ENCODE measurements around the gene MPZL1. TPM values are rescaled to one million over a fixed set of nuclear protein-coding genes. Genes with fewer than 3 reads are reported as not detected.
A peak's percentile ranks its signal among the peaks of the same experiment; 100 is the strongest.

The MPZL1 gene
- total and polyA plus RNA-seq, 3 experiments from 2014 or later, result 8.2 to 17.9 (median 15.6) TPM

DNA sequence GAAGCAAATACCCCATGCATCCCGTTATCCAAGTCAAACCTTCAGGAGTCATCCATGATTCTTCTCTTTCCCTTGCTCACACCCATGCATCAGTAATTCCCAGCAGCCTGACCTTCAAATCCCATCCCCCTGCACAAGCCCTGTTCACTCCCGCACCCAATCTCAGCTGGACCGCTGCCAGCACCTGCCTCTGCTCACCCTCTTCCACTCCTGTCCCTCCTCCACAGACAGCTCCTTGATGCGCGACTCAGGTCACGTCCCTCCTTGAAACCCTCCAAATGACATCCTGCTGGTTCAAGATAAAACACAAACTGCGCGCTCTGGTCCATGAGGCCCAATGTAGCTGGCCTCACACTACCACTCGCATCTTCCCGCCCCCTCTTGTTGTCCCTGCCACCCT lies 43.4 kb upstream of the MPZL1 start:
- peaks cover 42% of the 10 kb centered on the region for H3K36me3 ChIP-seq (ENCODE audit: insufficient read depth, low read length)
- H3K27me3 Mint-ChIP-seq, result no peaks in the 10 kb centered on the region
- no peaks in the 10 kb centered on the region for H3K9me3 ChIP-seq (ENCODE audit: low read length)
- no peak overlapping the region for H3K4me3 ChIP-seq (ENCODE audit: low read length)
- H3K4me1 Mint-ChIP-seq, result peaks cover 21 to 44% (median 22%) of the 10 kb centered on the region in 3 donors
- no peaks in the 10 kb centered on the region for H3K9me3 Mint-ChIP-seq
- H3K27me3 ChIP-seq (ENCODE audit: insufficient read depth, low read length, poor library complexity, severe bottlenecking), result no peaks in the 10 kb centered on the region
- H3K27ac ChIP-seq (ENCODE audit: low read depth, low read length), result no peak overlapping the region
- peaks cover 0 to 40% (median 9%) of the 10 kb centered on the region in 3 donors for H3K36me3 Mint-ChIP-seq
- H3K4me1 ChIP-seq (ENCODE audit: insufficient read depth, low read length), result peaks cover 46% of the 10 kb centered on the region
- no peak for DNase-seq
- no peak overlapping the region for H3K4me3 Mint-ChIP-seq
- CTCF ChIA-PET, result interaction anchor here (2.1 kb wide), 1 partner anchor 9 kb away, joined by 10 read pairs; no protein-coding TSS in a partner anchor
- no peak overlapping the region for H3K27ac Mint-ChIP-seq
- POLR2A ChIA-PET, result no interaction called here

DNA sequence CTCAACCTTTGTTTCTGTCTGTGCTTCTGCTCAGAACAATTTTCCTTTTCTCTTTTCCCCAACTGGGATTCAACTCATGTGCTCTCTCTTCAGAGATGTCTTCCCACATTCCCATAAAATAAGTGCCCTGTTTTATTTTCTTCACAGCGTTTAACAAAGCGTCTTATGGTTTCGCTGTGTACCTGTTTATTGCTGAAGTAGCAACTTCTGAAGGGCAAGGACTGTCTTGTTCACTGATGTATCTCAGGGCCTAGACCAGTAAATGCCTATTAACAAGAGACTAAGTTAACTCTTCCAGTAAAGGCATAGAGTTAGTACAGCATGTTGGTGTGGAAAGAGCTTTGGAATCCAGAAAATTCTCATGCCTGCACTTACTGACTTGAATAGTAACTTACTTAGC lies 42.9 kb upstream of the MPZL1 start:
- Mint-ChIP-seq H3K27ac (no peak overlapping the region), H3K9me3 (no peaks in the 10 kb centered on the region), H3K36me3 (peaks cover 0 to 40% (median 9%) of the 10 kb centered on the region in 3 donors), H3K27me3 (no peaks in the 10 kb centered on the region), H3K4me1 (peaks cover 17 to 40% (median 18%) of the 10 kb centered on the region in 3 donors), H3K4me3 (no peak overlapping the region)
- no peak overlapping the region for H3K4me3 ChIP-seq (ENCODE audit: low read length)
- ChIA-PET CTCF (interaction anchor here (2.1 kb wide), 1 partner anchor 9 kb away, joined by 10 read pairs; no protein-coding TSS in a partner anchor), POLR2A (no interaction called here)
- H3K9me3 ChIP-seq (ENCODE audit: low read length), result no peaks in the 10 kb centered on the region
- no peak overlapping the region for H3K27ac ChIP-seq (ENCODE audit: low read depth, low read length)
- H3K36me3 ChIP-seq (ENCODE audit: insufficient read depth, low read length), result peaks cover 43% of the 10 kb centered on the region
- peaks cover 43% of the 10 kb centered on the region for H3K4me1 ChIP-seq (ENCODE audit: insufficient read depth, low read length)
- DNase-seq, result no peak
- no peaks in the 10 kb centered on the region for H3K27me3 ChIP-seq (ENCODE audit: insufficient read depth, low read length, poor library complexity, severe bottlenecking)

DNA sequence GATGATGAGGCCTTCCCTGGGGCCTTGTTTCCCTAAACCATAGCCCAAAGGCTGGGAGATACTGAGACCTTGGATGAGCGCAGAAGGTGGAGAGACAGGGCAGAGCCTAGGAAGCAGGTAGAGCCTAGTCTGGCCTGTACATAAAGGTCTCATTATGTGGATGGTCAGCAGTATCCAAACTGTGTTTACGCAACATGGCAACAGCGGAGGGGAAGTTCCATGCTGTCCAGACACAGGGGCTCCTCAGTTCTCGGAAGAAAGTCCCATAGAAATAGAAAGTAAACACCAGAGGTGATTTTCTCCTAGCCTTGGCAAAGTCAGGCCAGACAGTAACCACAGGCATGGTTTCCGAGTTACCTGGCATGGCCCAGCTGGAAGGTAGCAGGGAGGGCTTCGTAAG lies 42.1 kb upstream of the MPZL1 start:
- H3K36me3 Mint-ChIP-seq, result peaks cover 4 to 41% (median 9%) of the 10 kb centered on the region in 3 donors
- H3K27ac Mint-ChIP-seq, result no peak overlapping the region
- H3K9me3 Mint-ChIP-seq, result no peaks in the 10 kb centered on the region
- Histone ChIP-seq H3K4me3 (ENCODE audit: low read length) (no peak overlapping the region), H3K36me3 (ENCODE audit: insufficient read depth, low read length) (peaks cover 40% of the 10 kb centered on the region), H3K9me3 (ENCODE audit: low read length) (no peaks in the 10 kb centered on the region), H3K27ac (ENCODE audit: low read depth, low read length) (no peak overlapping the region), H3K27me3 (ENCODE audit: insufficient read depth, low read length, poor library complexity, severe bottlenecking) (no peaks in the 10 kb centered on the region), H3K4me1 (ENCODE audit: insufficient read depth, low read length) (peaks cover 41% of the 10 kb centered on the region)
- H3K27me3 Mint-ChIP-seq, result no peaks in the 10 kb centered on the region
- ChIA-PET POLR2A (interaction anchor here (0.7 kb wide), 1 partner anchor 105 kb away, joined by 3 read pairs; no protein-coding TSS in a partner anchor), CTCF (interaction anchor here (1.1 to 1.6 kb wide), 2 partner anchors 11 to 122 kb away, joined by 4 read pairs; no protein-coding TSS in a partner anchor)
- no peak overlapping the region for H3K4me3 Mint-ChIP-seq
- no peak for DNase-seq
- peaks cover 10 to 36% (median 14%) of the 10 kb centered on the region in 3 donors for H3K4me1 Mint-ChIP-seq

DNA sequence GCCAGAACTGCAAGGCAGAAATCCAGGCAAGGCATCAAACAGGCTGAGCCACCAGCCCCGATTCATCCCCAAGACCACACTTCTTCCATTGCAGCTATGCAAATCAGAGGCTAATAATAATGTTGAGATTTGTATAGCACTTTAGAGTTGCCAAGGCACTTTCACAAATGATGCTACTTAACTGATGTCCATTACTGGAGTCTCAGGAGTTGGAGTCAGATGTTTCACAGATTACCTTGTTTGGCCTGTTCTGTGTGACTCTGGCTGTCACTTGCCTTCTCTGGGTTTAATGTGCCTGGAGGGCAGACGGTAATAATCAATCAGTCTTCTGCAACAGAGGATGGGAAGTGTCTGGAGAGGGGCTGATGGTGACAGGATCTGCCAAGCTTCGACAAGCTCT lies 40.8 kb upstream of the MPZL1 start:
- peak overlapping the region in 3 of 8 donors; percentile 86 to 97 (median 91) for H3K27ac Mint-ChIP-seq
- H3K27me3 Mint-ChIP-seq, result no peaks in the 10 kb centered on the region
- H3K9me3 Mint-ChIP-seq, result no peaks in the 10 kb centered on the region
- H3K4me1 Mint-ChIP-seq, result peaks cover 20 to 27% (median 21%) of the 10 kb centered on the region in 3 donors
- Histone ChIP-seq H3K4me1 (ENCODE audit: insufficient read depth, low read length) (peaks cover 31% of the 10 kb centered on the region), H3K27ac (ENCODE audit: low read depth, low read length) (peak overlapping the region; percentile 1), H3K9me3 (ENCODE audit: low read length) (no peaks in the 10 kb centered on the region), H3K36me3 (ENCODE audit: insufficient read depth, low read length) (peaks cover 53% of the 10 kb centered on the region), H3K27me3 (ENCODE audit: insufficient read depth, low read length, poor library complexity, severe bottlenecking) (no peaks in the 10 kb centered on the region), H3K4me3 (ENCODE audit: low read length) (no peak overlapping the region)
- CTCF ChIA-PET, result interaction anchor here (1.0 to 2.9 kb wide), 4 partner anchors 12 to 124 kb away, joined by 4 to 13 read pairs (median 4); no protein-coding TSS in a partner anchor
- H3K4me3 Mint-ChIP-seq, result no peak overlapping the region
- DNase-seq, result no peak
- peaks cover 4 to 44% (median 13%) of the 10 kb centered on the region in 3 donors for H3K36me3 Mint-ChIP-seq
- POLR2A ChIA-PET, result no interaction called here

DNA sequence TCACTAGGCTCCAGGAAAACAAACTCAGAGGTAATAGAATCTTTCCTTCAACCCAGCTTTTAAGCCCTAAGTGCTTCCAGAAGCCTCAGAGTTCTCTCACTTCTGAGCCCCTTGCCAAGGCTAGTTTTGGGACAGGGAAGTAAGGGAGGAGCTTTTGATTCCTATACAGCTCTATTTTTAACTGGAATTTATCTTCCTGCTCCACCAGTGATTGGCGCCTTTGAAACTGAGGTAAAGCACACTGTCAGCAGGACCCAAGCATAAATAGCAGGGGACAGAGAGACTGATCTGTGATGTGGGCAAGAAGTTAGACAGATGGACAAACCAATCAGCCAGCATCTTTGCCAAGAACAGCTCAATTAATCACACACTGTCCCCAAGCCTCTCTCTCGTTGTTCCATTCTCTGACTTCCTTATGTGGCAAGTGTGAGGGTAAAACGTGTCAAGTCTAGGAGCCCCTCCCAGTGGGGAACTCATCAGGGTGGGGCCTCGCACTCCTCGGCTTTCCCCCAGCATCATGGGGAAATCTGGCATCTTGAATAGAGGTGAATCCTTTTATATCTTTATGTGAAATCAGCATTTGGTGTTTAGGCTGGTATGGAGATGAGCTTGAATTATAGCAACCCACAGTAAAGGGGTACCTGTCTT lies 40.2 kb upstream of the MPZL1 start:
- Histone ChIP-seq H3K4me1 (ENCODE audit: insufficient read depth, low read length) (peaks cover 25% of the 10 kb centered on the region), H3K4me3 (ENCODE audit: low read length) (no peak overlapping the region), H3K36me3 (ENCODE audit: insufficient read depth, low read length) (peaks cover 59% of the 10 kb centered on the region), H3K27ac (ENCODE audit: low read depth, low read length) (peak overlapping the region; percentile 1), H3K9me3 (ENCODE audit: low read length) (no peaks in the 10 kb centered on the region), H3K27me3 (ENCODE audit: insufficient read depth, low read length, poor library complexity, severe bottlenecking) (no peaks in the 10 kb centered on the region)
- Mint-ChIP-seq H3K4me1 (peaks cover 22 to 24% (median 23%) of the 10 kb centered on the region in 3 donors), H3K27me3 (no peaks in the 10 kb centered on the region), H3K27ac (peak overlapping the region in 3 of 8 donors; percentile 86 to 97 (median 91)), H3K4me3 (no peak overlapping the region), H3K9me3 (no peaks in the 10 kb centered on the region), H3K36me3 (peaks cover 4 to 44% (median 15%) of the 10 kb centered on the region in 3 donors)
- CTCF ChIA-PET, result interaction anchor here (1.0 to 2.9 kb wide), 3 partner anchors 50 to 124 kb away, joined by 4 to 13 read pairs (median 4); no protein-coding TSS in a partner anchor
- no peak for DNase-seq
- POLR2A ChIA-PET, result no interaction called here

DNA sequence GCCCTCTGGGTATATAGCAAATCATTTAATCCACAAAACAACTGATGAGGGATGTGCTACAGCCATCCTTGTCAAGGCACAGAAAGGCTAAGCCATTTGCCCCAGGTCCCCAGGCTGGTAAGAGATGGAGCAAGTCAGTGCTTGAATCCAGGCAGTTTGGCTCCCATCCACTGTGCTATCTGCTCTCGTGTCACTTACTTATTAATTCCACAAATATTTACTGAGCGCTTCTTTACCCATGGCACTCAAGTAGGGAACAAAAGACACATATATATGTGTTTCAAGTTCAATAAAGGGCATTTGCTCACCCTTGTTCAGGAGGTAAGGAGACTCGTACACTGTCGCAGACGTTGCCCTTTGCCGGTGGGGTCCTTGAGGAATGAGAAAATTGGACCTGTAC lies 38.6 kb upstream of the MPZL1 start:
- Histone ChIP-seq H3K27me3 (ENCODE audit: insufficient read depth, low read length, poor library complexity, severe bottlenecking) (no peaks in the 10 kb centered on the region), H3K9me3 (ENCODE audit: low read length) (no peaks in the 10 kb centered on the region), H3K27ac (ENCODE audit: low read depth, low read length) (no peak overlapping the region), H3K4me1 (ENCODE audit: insufficient read depth, low read length) (peaks cover 16% of the 10 kb centered on the region), H3K4me3 (ENCODE audit: low read length) (no peak overlapping the region), H3K36me3 (ENCODE audit: insufficient read depth, low read length) (peaks cover 64% of the 10 kb centered on the region)
- Mint-ChIP-seq H3K27me3 (no peaks in the 10 kb centered on the region), H3K36me3 (peaks cover 4 to 54% (median 18%) of the 10 kb centered on the region in 3 donors), H3K4me1 (peaks cover 22 to 35% (median 31%) of the 10 kb centered on the region in 3 donors), H3K27ac (peak overlapping the region in 5 of 8 donors; percentile 25 to 86 (median 64)), H3K4me3 (no peak overlapping the region), H3K9me3 (no peaks in the 10 kb centered on the region)
- POLR2A ChIA-PET, result no interaction called here
- DNase-seq, result no peak
- CTCF ChIA-PET, result no interaction called here

DNA sequence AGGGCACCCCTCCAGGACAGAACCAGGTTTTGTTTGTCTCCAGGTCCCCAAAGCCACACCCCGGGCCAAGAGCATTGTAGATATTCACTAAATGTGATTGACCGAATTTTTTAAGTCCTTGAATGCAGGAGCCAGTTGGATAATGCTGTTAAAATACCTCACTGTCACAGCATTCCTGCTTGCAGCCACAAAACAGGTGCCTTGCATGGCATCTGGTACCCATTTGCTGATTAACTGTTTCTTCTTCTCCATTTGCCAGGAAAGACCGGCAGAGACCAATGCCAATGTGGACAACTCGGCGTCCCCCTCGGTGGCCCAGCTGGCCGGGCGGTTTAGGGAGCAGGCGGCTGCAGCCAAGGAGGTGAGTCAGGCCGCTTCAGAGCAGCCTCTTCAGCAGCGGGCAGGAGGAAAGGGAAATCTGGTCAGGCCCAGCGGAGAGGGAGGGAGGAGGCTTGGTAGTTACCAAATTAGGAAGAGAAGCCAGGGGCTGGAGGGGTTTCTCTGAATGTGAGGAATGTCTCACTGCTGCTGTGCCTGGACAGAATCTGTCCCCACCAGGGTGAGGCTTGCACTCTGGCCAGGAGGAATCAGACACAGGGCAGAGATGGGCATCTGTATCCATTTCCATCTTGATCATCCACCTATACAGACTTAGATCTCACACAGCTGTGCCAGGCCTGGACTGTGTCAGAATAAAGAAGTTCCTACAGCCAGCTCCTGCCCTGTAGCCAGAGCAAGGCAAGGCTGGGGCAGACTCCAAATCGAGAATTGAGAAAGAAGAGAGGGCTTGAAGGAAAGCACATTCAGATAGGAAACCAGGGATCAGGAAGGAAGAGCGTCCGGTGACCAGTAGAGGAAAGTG lies 37.9 kb upstream of the MPZL1 start:
- peaks cover 71% of the 10 kb centered on the region for H3K36me3 ChIP-seq (ENCODE audit: insufficient read depth, low read length)
- H3K9me3 ChIP-seq (ENCODE audit: low read length), result no peaks in the 10 kb centered on the region
- Mint-ChIP-seq H3K4me1 (peaks cover 22 to 35% (median 31%) of the 10 kb centered on the region in 3 donors), H3K27me3 (no peaks in the 10 kb centered on the region), H3K4me3 (no peak overlapping the region), H3K27ac (peak overlapping the region in 7 of 8 donors; percentile 13 to 92 (median 57)), H3K9me3 (no peaks in the 10 kb centered on the region), H3K36me3 (peaks cover 7 to 61% (median 20%) of the 10 kb centered on the region in 3 donors)
- ChIA-PET CTCF (interaction anchor here (1.2 kb wide), 1 partner anchor 83 kb away, joined by 4 read pairs; no protein-coding TSS in a partner anchor), POLR2A (no interaction called here)
- H3K4me1 ChIP-seq (ENCODE audit: insufficient read depth, low read length), result peaks cover 10% of the 10 kb centered on the region
- no peak overlapping the region for H3K27ac ChIP-seq (ENCODE audit: low read depth, low read length)
- DNase-seq, result no peak
- H3K27me3 ChIP-seq (ENCODE audit: insufficient read depth, low read length, poor library complexity, severe bottlenecking), result no peaks in the 10 kb centered on the region
- H3K4me3 ChIP-seq (ENCODE audit: low read length), result no peak overlapping the region

All from CD8-positive, alpha-beta memory T cell (primary cell).